ENCODE data around the gene IL17B. TPM values are rescaled to one million over a fixed set of nuclear protein-coding genes. Genes with fewer than 3 reads are reported as not detected.

IL17B gene
- total and polyA plus RNA-seq, 2 of the 13 experiments (the other 11 are each of a cell fraction or from before 2014, with no cell fraction given): 0.29 to 2.6 TPM

- no peak for TF ChIP-seq NR0B2 (CRISPR knock-in tag; IDR thresholded peaks at IDR 0.05)
- no peak for TF ChIP-seq ZNF441 (CRISPR knock-in tag; IDR thresholded peaks at IDR 0.05; ENCODE audit: borderline replicate concordance)
- no peak for TF ChIP-seq ZZZ3 (CRISPR knock-in tag; IDR thresholded peaks at IDR 0.05; ENCODE audit: borderline replicate concordance)
- no peak for TF ChIP-seq NFE2L1 (CRISPR knock-in tag; IDR thresholded peaks at IDR 0.05; ENCODE audit: borderline replicate concordance)
- TF ChIP-seq ELF1 (CRISPR knock-in tag; IDR thresholded peaks at IDR 0.05): peak; percentile 35
- no peak for TF ChIP-seq RFX1 (IDR thresholded peaks at IDR 0.05)
- TF ChIP-seq HNF4A (CRISPR knock-in tag; IDR thresholded peaks at IDR 0.05): peak; percentile 37
- no peak for TF ChIP-seq ZNF12 (CRISPR knock-in tag; IDR thresholded peaks at IDR 0.05)
- TF ChIP-seq ZNF30 (CRISPR knock-in tag; IDR thresholded peaks at IDR 0.05): no peak
- TF ChIP-seq HMG20A (CRISPR knock-in tag; IDR thresholded peaks at IDR 0.05; ENCODE audit: borderline replicate concordance): no peak; the same call in 1 of the 2 replicates
- no peak; the same call in 1 of the 2 replicates for TF ChIP-seq MIER3 (CRISPR knock-in tag; IDR thresholded peaks at IDR 0.05; ENCODE audit: borderline replicate concordance)
- no peak for TF ChIP-seq KDM6A (CRISPR knock-in tag; IDR thresholded peaks at IDR 0.05; ENCODE audit: low read depth)
- no peak for TF ChIP-seq ZNF543 (CRISPR knock-in tag; IDR thresholded peaks at IDR 0.05)
- TF ChIP-seq ZBTB10 (CRISPR knock-in tag; IDR thresholded peaks at IDR 0.05; ENCODE audit: borderline replicate concordance): no peak
- TF ChIP-seq SMAD1 (CRISPR knock-in tag; IDR thresholded peaks at IDR 0.05; ENCODE audit: borderline replicate concordance, low read depth): 0 out of 2 replicates have a peak, but pooled peaks have one; percentile 24
- TF ChIP-seq TFE3 (CRISPR knock-in tag; IDR thresholded peaks at IDR 0.05): 0 out of 2 replicates have a peak, but pooled peaks have one; percentile 44
- TF ChIP-seq YEATS2 (CRISPR knock-in tag; IDR thresholded peaks at IDR 0.05; ENCODE audit: borderline replicate concordance): no peak
- TF ChIP-seq PCBP2 (optimal IDR thresholded peaks at IDR 0.05; ENCODE audit: low read depth, low read length, poor library complexity, severe bottlenecking): no peak
- no peak for TF ChIP-seq MLLT10 (CRISPR knock-in tag; IDR thresholded peaks at IDR 0.05)
- no peak; the same call in 1 of the 2 replicates for TF ChIP-seq MYC (CRISPR knock-in tag; IDR thresholded peaks at IDR 0.05; ENCODE audit: borderline replicate concordance)
- TF ChIP-seq REXO4 (CRISPR knock-in tag; IDR thresholded peaks at IDR 0.05; ENCODE audit: borderline replicate concordance): no peak
- no peak for TF ChIP-seq ZNF710 (CRISPR knock-in tag; IDR thresholded peaks at IDR 0.05; ENCODE audit: borderline replicate concordance)
Observed at GRCh38 chr5:149367249-149367971, 11.7 kb downstream of the IL17B start (continued).
